K562 (cell line): ENCODE measurements around the gene WDPCP. TPM values are rescaled to one million over a fixed set of nuclear protein-coding genes. Genes with fewer than 3 reads are reported as not detected.

Experiments used
- MBD1 ChIP-seq: fragments of 250-450 bp; sonication (Bioruptor Pico); IDR thresholded peaks from 2 replicates; pipeline ENCODE4 v1.8.0; 2022; ENCODE audit warnings: inconsistent platforms
- NR1H2 ChIP-seq: sonication (generic); formaldehyde crosslinking; IDR thresholded peaks from 2 replicates; pipeline ENCODE4 v1.4.0; 2020; ENCODE audit warnings: mild to moderate bottlenecking, missing genetic modification reagents
- POLR2AphosphoS5 ChIP-seq: IDR thresholded peaks from 2 replicates; pipeline ENCODE4 v1.6.1; 2011; ENCODE audit warnings: mild to moderate bottlenecking, low read depth, low read length, moderate library complexity; ENCODE audit not compliant: control insufficient read depth, insufficient read depth
- ZNF445 ChIP-seq: fragments of 250-450 bp; sonication (Bioruptor Pico); IDR thresholded peaks from 2 replicates; pipeline ENCODE4 v1.4.0; 2020; ENCODE audit warnings: low read depth, mild to moderate bottlenecking, moderate library complexity
- ZNF592 ChIP-seq: fragments of 450-650 bp; IDR thresholded peaks from 2 replicates; pipeline ENCODE4 v1.6.1; 2017; ENCODE audit warnings: antibody characterized with exemption, mild to moderate bottlenecking
- polyA plus RNA-seq, 8 experiments: library from polyadenylated mRNA; depleted of rRNA in 4 of 8; stranded (reverse) in 5 of 8; unstranded in 3 of 8; fragments of >200 nt; fragmentation: Nextera tagmentation in 2 of 8; fragmentation: Illumina TruSeq in 1 of 8; extraction: Ambion mirVana in 2 of 8; extraction: Trizol in 1 of 8; gene quantifications; 2 replicates each; pipeline versions ENCODE4 v1.2.1 to v1.2.3, GENCODE V29; 2011 to 2014; ENCODE audit warnings: inconsistent platforms in 1 of 8, missing spikeins in 1 of 8
- total RNA-seq, 7 experiments: library from RNA; depleted of rRNA in 6 of 7; stranded (reverse); fragments of >200 nt in 6 of 7; fragmentation: Illumina TruSeq in 2 of 7; extraction: Trizol in 2 of 7; gene quantifications; 2 replicates each; pipeline versions ENCODE4 v1.2.1 to v1.2.3, GENCODE V29; 2011 to 2021; ENCODE audit warnings: low replicate concordance in 1 of 7

Gene WDPCP
- total and polyA plus RNA-seq, 9 of the 15 experiments (the other 6 are each of a cell fraction or from before 2014, with no cell fraction given), result 1.4 to 6.4 (median 5.5) TPM

DNA sequence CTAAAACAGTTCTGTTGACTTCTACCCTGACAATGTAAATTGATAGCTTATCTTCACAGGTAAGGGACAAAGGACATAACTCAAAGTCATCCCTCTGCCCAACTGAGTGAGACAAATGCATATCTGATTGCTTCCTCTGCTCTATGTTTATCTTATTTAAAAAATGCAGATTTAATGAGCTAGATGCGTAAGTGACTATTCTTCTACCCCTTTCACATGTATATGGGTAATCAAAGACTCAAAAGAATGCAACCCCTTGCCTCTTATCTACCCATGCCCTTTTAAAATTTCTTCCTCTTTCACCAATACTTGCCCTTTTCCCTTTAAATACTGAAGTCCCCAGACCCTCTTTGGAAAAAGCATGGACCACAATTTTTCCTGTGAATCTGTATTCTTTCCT, 253.4 kb downstream of the WDPCP start (continued):
- no peak for TF ChIP-seq MBD1 (CRISPR knock-in tag)
- TF ChIP-seq ZNF445 (CRISPR knock-in tag), result no peak
- TF ChIP-seq NR1H2, result no peak
- no peak for TF ChIP-seq ZNF592
- TF ChIP-seq POLR2AphosphoS5, result no peak
- TF ChIP-seq, all 486 proteins: peak for 0
